GM08714 (cell line): ENCODE measurements around the gene CXorf66.
A peak's percentile ranks its signal among the peaks of the same experiment; 100 is the strongest.
"Not testable (repeated sequence)": the region's sequence is repeated elsewhere in the genome, so short reads cannot be mapped to it uniquely, and the experiment has no call there.

ENCODE experiments used
- H3K4me3 ChIP-seq: fragments of 200-500 bp; sonication (Bioruptor generic); 2 replicates; pipeline ENCODE4 v1.5.1; 2014; ENCODE audit warnings: mild to moderate bottlenecking, low read length, inconsistent platforms
- ZNF274 ChIP-seq: IDR thresholded peaks from 2 replicates; pipeline ENCODE4 v1.6.1; 2012; ENCODE audit warnings: mild to moderate bottlenecking, low read depth, low read length

The CXorf66 gene, protein sequence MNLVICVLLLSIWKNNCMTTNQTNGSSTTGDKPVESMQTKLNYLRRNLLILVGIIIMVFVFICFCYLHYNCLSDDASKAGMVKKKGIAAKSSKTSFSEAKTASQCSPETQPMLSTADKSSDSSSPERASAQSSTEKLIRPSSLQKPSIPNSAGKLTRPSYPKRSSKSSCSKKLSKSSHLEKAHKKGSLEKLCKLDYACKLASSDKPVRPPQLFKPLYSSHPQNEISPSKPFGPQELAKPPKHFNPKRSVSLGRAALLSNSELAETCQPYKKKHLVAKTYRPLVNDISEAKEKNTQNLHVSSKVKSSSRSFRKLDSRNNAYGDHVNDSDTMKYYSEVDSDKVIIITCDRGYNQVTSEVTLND

DNA sequence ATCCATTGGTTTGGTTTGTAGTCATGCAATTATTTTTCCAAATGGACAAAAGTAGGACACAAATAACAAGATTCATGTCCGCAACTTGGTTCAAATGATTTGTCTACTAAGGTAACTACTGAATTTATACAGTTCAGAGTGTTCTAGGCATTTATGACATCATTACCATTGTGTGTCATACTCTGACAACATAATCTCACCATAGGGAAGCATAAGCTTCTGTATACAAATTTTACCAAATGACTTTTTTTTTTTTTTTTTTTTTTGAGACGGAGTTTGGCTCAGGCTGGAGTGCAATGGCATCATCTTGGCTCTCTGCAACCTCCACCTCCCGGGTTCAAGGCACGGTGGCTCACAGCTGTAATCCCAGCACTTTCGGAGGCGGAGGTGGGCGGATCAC is at the start of gene CXorf66:
CXorf66 (minus strand) TSS at position 101 of the 400 bp plus-strand sequence; CDS start at position 76, 25 bp downstream.
- H3K4me3 ChIP-seq: no peak within 1 kb of the TSS
- TF ChIP-seq ZNF274: no peak

DNA sequence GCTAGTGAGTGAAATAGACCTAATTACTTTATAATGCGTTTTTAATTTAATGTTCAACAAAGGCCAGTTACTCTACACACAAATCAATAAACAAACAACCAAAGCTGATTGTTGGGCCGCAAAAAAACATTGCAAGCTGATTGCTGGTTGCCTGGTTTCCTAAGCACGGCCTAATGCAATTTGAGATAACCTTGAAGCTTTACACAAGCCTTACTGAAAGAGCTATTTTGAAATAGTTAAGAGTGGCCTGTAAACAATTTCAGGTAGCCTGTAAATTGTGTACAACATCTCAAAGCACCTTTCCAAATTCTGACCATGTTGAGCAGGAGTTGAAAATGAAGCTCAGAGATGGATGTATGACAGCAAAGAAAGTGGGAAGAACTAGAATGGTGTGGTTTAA is 17.5 kb upstream of the CXorf66 start:
- no peak overlapping the region for H3K4me3 ChIP-seq

DNA sequence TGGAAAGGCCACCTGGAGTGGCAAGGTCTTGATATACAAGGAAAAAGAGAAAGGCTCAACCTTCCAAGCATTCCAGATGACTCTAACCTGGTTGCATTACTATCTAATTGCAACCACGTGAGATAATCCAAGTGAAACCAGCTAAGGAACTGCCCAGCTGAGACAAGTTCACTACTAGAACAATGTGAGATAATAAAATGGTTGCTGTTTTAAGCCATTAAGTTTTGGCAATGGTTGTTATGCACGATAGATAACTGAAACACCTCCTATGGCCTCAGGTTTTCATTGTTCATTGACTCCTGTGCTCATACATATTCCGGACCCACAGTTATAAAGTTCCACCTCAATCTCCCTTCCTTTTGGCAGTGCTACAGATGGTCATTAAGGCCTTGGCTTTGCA is 9.2 kb upstream of the CXorf66 start:
- no peak for TF ChIP-seq ZNF274
- H3K4me3 ChIP-seq: no peak overlapping the region

More for the DNA sequence above, 17.5 kb upstream of the CXorf66 start:
- no peak for TF ChIP-seq ZNF274

DNA sequence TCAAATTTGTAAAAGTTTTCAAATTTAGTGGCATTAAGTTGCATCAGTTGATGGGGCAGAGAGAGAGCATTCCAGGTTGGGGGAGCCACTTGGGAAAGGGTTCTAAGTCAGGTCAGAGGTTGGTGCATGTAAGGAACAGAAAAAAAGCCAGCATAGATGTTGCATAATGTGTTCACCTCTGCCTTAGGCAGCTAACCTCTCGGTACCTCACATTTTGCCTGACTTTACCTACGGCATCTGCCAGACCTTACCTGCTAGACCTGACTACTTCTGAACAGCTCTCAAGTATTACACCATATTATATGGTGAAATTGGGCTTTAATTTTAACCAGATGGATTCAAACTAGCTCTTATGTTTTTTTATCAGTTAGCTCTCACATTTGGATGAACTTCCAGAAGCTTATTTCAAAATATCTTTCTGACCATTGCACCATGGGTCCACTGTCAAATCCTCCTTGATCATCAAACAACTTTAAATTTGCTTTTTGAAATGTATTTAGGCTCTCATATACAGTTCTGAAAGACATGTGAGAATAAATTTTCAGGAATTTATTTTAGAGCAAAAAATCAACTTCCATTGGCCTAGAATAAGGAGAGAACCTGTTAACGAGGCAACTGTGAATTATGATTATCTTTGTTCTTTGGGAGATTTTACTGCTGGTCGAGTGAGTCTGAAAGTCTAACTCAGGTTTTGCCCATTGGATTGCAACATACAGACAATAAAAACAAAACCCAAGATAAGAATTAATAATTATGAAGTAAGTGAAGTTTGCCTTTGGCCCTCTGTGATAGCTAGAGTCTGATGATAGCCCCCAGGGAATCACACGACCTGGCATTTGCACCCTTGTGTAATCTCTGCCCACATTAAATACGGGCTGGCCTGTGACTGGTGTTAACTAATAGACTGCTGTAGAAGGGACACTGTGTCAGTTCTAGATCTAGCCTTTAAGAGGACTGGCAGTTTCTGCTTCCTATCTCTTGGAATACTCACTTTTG is 7.6 kb upstream of the CXorf66 start:
- no peak overlapping the region for H3K4me3 ChIP-seq
- no peak for TF ChIP-seq ZNF274

DNA sequence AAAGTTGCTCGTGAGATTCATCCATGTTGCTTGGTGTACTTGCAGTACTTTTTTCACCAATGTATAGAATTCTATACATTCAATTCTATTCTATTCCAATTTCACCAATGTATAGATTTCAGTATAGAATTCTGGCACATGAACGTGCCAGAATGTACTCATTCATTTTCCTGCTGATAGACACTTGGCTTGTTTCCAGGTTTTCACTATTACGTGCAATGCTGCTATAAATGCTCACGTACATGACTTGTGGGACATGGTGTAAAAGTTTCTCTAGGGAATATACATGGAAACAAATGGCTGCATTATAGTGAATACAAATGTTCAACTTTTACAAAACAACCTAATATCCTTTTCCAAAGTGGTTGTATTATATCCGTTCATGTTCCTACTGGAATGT is 6.8 kb upstream of the CXorf66 start:
- no peak overlapping the region for H3K4me3 ChIP-seq
- no peak for TF ChIP-seq ZNF274

DNA sequence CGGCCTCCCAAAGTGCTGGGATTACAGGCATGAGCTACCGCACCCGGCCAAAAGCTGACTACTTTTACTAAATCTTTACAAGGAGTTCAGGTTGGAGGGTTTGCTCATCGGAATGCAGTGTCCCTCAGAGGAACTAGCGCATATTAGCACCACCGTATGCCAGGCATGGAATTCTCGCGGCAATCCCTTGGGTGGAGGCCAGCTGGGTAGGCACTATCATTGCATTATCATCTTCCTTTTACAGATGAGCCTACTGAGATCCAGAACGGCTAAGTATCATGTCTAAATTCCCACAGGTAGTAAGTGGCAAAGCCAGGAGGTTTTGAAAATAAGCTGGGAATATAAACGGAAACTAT is 6.1 kb upstream of the CXorf66 start:
- no peak for TF ChIP-seq ZNF274
- no peak overlapping the region for H3K4me3 ChIP-seq

DNA sequence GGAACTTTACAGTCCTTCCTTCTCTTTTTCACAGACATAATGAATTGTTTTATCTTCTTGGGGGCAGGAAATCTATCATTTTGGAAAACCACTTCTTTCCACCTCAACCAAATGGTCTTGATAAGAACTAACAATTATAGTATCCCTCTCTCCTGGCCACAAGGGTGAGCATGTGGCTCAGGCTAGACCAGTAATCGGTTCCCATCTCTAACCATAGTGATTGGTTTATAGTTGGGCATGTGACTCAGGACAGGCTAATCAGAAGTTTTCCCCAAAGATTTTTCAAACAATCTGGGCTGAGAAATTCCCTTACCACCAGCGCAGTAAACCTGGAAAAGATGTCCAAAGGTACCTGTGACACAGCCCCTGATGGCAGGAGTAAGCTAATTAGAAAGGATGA is 4.0 kb upstream of the CXorf66 start:
- no peak for TF ChIP-seq ZNF274
- no peak overlapping the region for H3K4me3 ChIP-seq

DNA sequence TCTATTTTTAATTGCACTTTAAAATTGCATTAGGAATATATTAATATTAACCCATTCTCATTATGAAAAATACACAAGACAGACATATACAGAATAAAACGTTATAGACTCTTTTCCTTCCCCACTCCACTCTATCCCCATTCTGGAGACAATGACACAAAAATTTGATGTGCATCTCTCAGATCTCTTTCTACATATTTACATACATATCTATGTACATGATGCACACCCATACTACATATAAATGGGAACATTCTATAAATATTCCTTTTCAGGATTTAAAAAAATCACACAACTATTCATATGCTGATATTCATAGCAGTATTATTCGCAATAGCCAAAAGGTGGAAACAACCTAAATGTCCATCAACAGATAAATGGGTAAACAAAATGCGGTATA is 2.4 kb upstream of the CXorf66 start:
- TF ChIP-seq ZNF274: no peak
- no peak overlapping the region for H3K4me3 ChIP-seq

DNA sequence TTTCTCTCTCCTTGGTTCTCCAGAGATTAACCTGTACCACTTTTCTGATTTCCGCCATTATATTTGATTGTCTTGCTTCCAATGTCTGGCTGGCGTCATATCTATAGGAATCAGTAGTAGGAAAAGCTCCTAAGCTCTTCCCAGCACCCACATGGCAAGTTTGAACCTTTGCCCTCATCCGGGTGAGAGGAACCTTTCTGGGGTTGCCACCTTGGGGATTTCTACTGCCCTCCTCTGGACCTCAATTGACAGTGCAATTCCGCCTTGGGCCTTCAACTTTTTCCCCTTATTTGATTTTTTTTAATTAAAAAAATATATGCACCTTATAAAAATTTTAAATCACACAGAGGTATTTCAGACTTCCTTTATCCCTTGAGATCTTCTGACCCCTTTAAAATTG is 2.0 kb upstream of the CXorf66 start:
- H3K4me3 ChIP-seq: no peak overlapping the region
- TF ChIP-seq ZNF274: no peak

DNA sequence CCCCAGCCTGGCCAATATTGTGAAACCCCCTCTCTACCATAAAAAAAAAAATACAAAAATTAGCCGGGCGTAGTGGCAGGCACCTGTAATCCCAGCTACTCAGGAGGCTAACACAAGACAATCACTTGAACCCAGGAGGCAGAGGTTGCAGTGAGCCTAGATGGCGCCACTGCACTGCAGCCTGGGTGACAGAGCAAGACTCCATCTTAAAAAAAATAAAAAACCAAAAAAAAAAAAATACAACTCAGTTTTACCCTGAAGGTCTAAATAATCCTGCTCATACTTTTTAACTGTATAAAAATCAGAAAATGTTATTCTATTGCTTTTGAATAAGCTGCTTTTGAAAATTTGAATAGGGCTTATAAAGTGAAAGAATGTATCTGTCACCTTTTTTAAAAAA is 838 bp upstream of the CXorf66 start:
- not testable (repeated sequence) for H3K4me3 ChIP-seq

DNA sequence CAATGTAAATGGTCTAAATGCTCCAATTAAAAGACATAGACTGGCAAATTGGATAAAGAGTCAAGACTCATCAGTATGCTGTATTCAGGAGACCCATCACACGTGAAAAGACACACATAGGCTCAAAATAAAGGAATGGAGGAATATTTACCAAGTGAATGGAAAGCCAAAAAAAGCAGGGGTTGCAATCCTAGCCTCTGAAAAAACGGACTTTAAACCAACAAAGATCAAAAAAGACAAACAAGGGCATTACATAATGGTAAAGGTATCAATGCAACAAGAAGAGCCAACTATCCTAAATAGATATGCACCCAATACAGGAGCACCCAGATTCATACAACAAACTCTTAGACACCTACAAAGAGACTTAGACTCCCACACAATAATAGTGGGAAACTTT is 4.2 kb downstream of the CXorf66 start:
- not testable (repeated sequence) for H3K4me3 ChIP-seq

DNA sequence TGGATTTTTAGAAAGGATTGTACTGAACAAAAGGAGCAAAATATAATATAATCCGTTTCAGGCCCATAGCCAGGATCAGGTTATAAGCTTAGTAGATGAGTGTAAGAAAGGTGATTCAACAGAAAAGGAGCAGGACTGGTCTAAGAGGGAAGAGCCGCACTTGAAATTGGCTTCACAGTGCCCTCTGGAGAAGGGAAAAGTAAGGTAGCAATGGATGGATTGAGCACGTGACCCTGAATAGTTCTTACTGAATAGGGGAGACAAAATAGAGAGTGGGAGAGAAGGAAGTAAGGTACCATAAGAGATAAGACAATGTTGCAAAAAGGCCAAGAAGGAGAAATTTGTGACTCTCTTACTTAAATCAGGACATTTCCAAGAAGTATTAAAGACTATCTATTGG is 15.6 kb downstream of the CXorf66 start:
- H3K4me3 ChIP-seq: no peak overlapping the region
- no peak for TF ChIP-seq ZNF274

DNA sequence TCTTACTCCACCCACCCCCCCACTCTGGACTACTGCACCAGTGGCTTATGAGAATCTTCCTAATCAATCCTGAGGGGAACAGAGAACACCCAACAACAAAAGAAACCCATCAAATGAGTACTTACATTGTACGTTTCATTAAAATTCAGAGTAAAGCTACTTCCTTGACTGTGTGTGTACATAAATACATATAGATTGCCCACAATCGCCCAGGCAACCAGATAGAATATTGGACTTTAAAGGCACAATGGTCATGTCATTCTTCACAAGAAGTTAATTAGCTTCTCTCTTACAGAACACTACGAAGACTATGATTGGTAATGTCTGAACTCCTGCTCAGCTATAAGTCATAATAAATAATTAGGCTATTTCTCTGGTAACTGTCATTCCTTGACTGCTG is 20.2 kb downstream of the CXorf66 start:
- no peak for TF ChIP-seq ZNF274
- H3K4me3 ChIP-seq: no peak overlapping the region

DNA sequence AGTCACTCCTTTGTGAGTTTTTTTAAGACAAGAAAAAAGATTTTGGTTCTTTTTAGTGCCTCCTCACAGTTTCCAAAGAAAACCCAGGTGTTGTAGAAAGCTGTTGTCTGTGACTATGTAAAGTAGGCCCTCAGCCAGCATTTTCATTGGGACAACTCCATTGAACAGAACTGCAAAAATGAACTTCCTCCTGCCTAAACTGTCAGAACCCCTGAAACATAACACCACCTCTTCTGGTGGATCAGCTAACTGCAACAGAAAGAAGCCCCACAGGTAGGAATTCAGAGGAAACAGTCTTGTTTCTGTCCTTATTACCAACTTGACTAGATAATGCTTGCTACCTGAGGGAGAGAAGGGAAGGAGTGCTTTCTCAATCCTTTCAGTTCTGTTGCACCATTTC is 29.1 kb downstream of the CXorf66 start:
- TF ChIP-seq ZNF274: no peak

DNA sequence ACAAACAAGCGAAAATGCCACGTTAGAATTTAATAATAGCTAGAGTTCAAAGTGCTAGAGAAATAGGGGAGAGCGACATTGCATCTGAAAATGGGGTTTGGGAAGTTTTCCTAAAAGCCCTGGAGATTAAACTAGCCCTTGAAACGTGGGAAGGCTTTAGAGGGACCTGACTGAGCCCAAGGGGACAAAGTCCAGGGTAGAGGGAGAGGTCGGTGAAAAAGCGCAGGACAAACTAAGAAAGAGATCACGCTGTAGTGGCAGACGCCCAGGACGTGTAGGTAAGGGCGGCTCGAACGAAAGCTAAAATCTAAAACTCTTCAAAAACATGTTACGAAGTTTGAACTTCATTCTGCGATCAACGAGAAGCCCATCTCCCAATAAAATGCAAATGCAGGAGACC is 31.4 kb downstream of the CXorf66 start:
- peak overlapping the region; percentile 54; the same call in 1 of the 2 replicates for H3K4me3 ChIP-seq
- no peak for TF ChIP-seq ZNF274

More for the DNA sequence above, 29.1 kb downstream of the CXorf66 start:
- H3K4me3 ChIP-seq: no peak overlapping the region
